Esophagus squamous epithelium (tissue), 5 donors: ENCODE results near the gene CAPN12. TPM values are rescaled to one million over a fixed set of nuclear protein-coding genes. Genes with fewer than 3 reads are reported as not detected.

Experiments used
- DNase-seq: peaks from one replicate; lab custom pipeline; 2025; lab: John Stamatoyannopoulos, UW
- H3K27ac ChIP-seq, 4 donors: fragments of 200-600 bp; sonication (generic); one replicate each; pipeline ENCODE4 v1.5.1; 2016 to 2019; ENCODE audit warnings: mild to moderate bottlenecking in 1 of 4
- H3K27me3 ChIP-seq, 4 donors: fragments of 200-600 bp; sonication (generic); 1 replicate in 3 of 4; 2 replicates in 1 of 4; pipeline versions ENCODE4 v1.5.1 to v1.6.0; 2017 to 2021; ENCODE audit warnings: antibody characterized with exemption in 1 of 4
- H3K36me3 ChIP-seq, 3 donors: fragments of 200-600 bp; sonication (generic); one replicate each; pipeline ENCODE4 v1.5.1; 2016 to 2019
- H3K4me1 ChIP-seq, 3 donors: fragments of 200-600 bp; sonication (generic); one replicate each; pipeline ENCODE4 v1.5.1; 2017 to 2019
- H3K4me3 ChIP-seq, 4 donors: fragments of 200-600 bp; sonication (generic); 1 replicate in 3 of 4; 2 replicates in 1 of 4; pipeline ENCODE4 v1.5.1; 2016 to 2019; ENCODE audit warnings: mild to moderate bottlenecking in 2 of 4, moderate library complexity in 1 of 4
- H3K9me3 ChIP-seq, 3 donors: fragments of 200-600 bp; sonication (generic); one replicate each; pipeline ENCODE4 v1.5.1; 2016 to 2019
- CTCF ChIP-seq, 6 experiments: fragments of 450-650 bp in 4 of 6; fragments of 200-600 bp in 2 of 6; sonication (generic) in 2 of 6; IDR thresholded peaks; one replicate each; pipeline ENCODE4 v1.5.1; 2016 to 2019; ENCODE audit warnings: antibody characterized with exemption in 6 of 6, mild to moderate bottlenecking in 4 of 6, moderate library complexity in 4 of 6
- POLR2A ChIP-seq, 4 donors: fragments of 450-650 bp; IDR thresholded peaks; one replicate each; pipeline ENCODE4 v1.6.1; 2017; ENCODE audit warnings: antibody characterized with exemption in 4 of 4, mild to moderate bottlenecking in 4 of 4, moderate library complexity in 3 of 4
- WGBS, 2 donors: methylation state at CpG; one replicate each; pipeline ENCODE4 v1.1.5; 2018; 5-methylcytosine and 5-hydroxymethylcytosine counted together
- intact Hi-C: fragments of 100-400 bp; cut with DNase I; formaldehyde crosslinking; loops from one replicate; pipeline ENCODE4 v1.15.0; 2022
- total RNA-seq, 4 donors: library from RNA; depleted of rRNA; stranded (reverse); fragments of >200 nt; gene quantifications; one replicate each; pipeline ENCODE4 v1.1.0, GENCODE V29; 2016
- donor health status: DM: yes; HTN: yes; CAD: no.

CAPN12 gene
- total RNA-seq, 4 donors from 2014 or later, result 1.5 to 4.2 (median 1.8) TPM

DNA sequence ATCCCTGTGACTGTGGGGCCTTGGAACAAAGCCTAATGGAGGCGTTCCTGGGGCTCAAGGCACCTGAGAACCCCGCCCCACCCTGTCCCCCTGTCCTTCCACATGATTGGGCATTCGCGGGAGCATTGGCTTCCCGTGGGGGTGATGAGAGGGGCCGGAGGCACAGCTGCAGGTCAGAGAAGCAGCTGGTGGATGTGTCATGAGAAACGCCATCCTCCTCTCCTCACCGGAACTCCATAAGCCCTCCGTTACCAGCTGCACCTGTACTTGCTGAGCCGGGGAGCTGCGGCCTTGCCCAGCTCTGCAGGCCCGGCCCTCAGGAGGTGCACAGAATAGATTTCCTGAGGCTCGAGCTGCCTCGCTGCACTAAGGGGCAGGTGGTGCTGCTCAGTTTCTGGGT is 42.0 kb downstream of the CAPN12 start:
- Histone ChIP-seq H3K27me3 (no peaks in the 10 kb centered on the region), H3K9me3 (no peaks in the 10 kb centered on the region), H3K4me1 (peaks cover 28 to 91% (median 62%) of the 10 kb centered on the region in 3 donors), H3K27ac (peak overlapping the region; percentile 68 to 99 (median 94)), H3K36me3 (peaks cover 31 to 90% (median 47%) of the 10 kb centered on the region in 3 donors), H3K4me3 (no peak overlapping the region)
- WGBS, 2 donors, result 81% methylated on average over 4 of the region's 14 CpGs; no CpG with 5 or more reads in 1 of the 2 donors
- no peak for DNase-seq
- TF ChIP-seq POLR2A (IDR thresholded peaks at IDR 0.05) (no peak), CTCF (IDR thresholded peaks at IDR 0.05) (no peak)
- intact Hi-C loops, result loop anchor here (10.0 kb wide), 1 partner anchor 57 kb away; the partner anchor contains the start of gene ACTN4

DNA sequence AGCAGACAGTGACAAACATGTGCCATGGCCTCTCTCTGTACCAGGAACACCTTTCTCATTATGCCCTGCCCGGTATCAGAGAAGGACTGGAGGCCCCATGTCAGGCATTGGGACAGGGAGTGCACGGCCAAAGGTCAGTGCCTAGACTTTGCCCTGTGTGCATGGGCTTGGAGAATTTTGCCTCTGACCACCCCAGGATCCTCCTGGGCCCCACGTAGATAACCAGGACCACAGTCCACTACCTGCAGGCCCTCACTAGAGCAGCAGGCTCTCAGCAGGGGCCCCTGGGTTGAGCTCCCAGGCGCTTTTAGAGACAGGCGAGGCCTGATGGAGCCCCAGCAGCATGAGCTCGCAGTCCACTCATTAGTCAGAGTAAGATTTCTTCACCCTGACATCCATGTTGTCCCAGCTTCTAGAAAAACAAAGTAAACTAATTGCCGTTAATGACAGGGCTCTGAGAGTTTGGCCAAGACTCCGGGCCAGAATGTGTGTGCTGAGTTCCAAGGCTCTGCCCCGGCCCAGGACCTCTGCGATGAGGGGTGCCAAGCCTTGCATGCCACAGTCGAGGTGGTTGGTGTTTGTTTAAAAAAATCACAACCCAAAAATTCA is 42.7 kb downstream of the CAPN12 start:
- Histone ChIP-seq H3K9me3 (no peaks in the 10 kb centered on the region), H3K4me1 (peaks cover 35 to 91% (median 65%) of the 10 kb centered on the region in 3 donors), H3K4me3 (no peak overlapping the region), H3K27ac (peak overlapping the region; percentile 68 to 99 (median 94)), H3K27me3 (no peaks in the 10 kb centered on the region), H3K36me3 (peaks cover 27 to 90% (median 40%) of the 10 kb centered on the region in 3 donors)
- intact Hi-C loops, result loop anchor here (10.0 kb wide), 1 partner anchor 57 kb away; the partner anchor contains the start of gene ACTN4
- DNase-seq, result no peak
- no peak for TF ChIP-seq POLR2A (IDR thresholded peaks at IDR 0.05)
- TF ChIP-seq CTCF (IDR thresholded peaks at IDR 0.05), result no peak
- WGBS, 2 donors, result 48 to 61% methylated on average over 7 of the region's 11 CpGs

- intact Hi-C loops, result loop anchor here (10.0 kb wide), 1 partner anchor 56 kb away; the partner anchor contains the start of gene ACTN4
- TF ChIP-seq POLR2A (IDR thresholded peaks at IDR 0.05) (no peak), CTCF (IDR thresholded peaks at IDR 0.05) (no peak)
- DNase-seq, result no peak
- no peaks in the 10 kb centered on the region for H3K9me3 ChIP-seq
- peaks cover 23 to 90% (median 34%) of the 10 kb centered on the region in 3 donors for H3K36me3 ChIP-seq
- H3K4me1 ChIP-seq, result peaks cover 38 to 91% (median 71%) of the 10 kb centered on the region in 3 donors
- H3K4me3 ChIP-seq, result no peak overlapping the region
- 82 to 90% methylated on average over 9 to 14 of the region's 18 CpGs for WGBS, 2 donors
- peak overlapping the region; percentile 68 to 99 (median 94) for H3K27ac ChIP-seq
- H3K27me3 ChIP-seq, result no peaks in the 10 kb centered on the region
Measured at GRCh38 chr19:38700902-38701454, 43.3 kb downstream of the CAPN12 start.

DNA sequence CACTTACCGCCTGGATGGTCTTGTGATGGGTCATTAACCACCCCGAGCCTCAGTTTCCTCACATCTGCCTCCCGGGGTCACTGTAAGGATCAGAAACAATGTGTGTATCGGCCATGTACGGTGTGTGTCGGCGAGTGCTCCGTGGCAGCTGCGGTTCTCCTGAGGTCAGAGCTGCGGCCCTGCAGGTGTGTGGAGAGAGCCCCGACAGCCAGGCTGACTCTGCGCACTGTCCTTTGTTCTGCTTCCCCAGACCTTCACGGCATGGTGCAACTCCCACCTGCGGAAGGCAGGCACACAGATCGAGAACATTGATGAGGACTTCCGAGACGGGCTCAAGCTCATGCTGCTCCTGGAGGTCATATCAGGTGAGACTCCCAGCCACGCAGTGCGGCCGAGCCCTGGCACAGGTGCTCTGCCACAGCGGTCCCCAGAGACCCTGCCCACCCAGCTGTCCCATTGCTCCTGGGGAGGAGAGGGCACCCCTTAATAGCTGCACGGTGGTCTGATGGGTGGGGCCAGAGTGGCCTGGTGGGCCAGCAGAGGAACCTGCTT is 43.8 kb downstream of the CAPN12 start:
- H3K4me1 ChIP-seq, result peaks cover 41 to 91% (median 73%) of the 10 kb centered on the region in 3 donors
- H3K9me3 ChIP-seq, result no peaks in the 10 kb centered on the region
- H3K27ac ChIP-seq, result peak overlapping the region; percentile 68 to 99 (median 94)
- no peaks in the 10 kb centered on the region for H3K27me3 ChIP-seq
- H3K4me3 ChIP-seq, result no peak overlapping the region
- no peak for DNase-seq
- 71 to 82% methylated on average over 2 to 16 of the region's 22 CpGs for WGBS, 2 donors
- peaks cover 19 to 90% (median 28%) of the 10 kb centered on the region in 3 donors for H3K36me3 ChIP-seq
- TF ChIP-seq CTCF (IDR thresholded peaks at IDR 0.05), result no peak
- TF ChIP-seq POLR2A (IDR thresholded peaks at IDR 0.05), result no peak
- intact Hi-C loops, result loop anchor here (10.0 kb wide), 1 partner anchor 56 kb away; the partner anchor contains the start of gene ACTN4
